Measurements from ENCODE around the gene ATP5PO. TPM values are rescaled to one million over a fixed set of nuclear protein-coding genes. Genes with fewer than 3 reads are reported as not detected.

ATP5PO gene
- polyA plus RNA-seq, 1 experiment, result 365 TPM

DNA sequence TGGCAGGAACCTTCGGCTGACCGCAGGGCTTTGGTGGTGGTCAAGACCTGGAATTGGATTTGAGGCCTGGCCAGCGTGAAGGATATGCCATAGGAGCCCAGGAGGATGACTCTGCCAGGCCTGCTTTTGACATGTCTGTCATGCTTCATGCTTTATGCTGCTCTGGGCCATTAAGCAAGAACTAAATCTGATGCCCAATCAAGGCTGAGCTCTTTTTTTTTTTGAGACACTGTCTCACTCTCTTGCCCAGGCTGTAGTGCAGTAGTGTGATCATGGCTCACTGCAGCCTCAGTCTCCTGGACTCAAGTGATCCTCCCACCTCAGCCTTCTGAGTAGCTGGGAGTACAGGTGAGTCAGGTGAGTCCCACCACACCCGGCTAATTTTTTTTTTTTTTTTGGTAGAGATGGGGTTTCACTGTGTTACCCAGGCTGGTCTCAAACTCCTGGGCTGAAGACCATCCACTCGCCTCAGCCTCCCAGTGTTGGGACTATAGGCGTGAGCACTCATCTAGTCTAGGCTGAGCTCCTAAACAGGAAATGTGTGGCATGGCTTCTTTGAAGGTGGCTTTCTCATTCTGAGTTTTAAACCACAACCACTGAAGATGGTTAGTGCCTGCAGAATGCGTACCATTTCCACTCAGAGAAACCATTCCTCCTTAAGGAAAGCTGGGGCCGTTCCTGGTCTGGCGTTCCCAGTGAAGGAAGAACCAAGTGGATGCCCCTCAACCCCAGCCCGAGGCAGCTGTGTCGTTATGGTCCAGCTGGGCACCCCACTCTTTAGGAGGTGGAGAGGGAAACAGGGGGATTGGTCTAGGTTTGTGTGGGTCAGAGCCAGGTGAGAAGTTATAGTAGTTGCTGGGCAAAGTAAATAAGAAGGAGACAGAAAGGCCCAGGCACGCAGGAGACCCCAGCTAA lies 34.2 kb upstream of the ATP5PO start:
- DNase-seq (ENCODE audit: low read depth, low spot score), result no peak
- Histone ChIP-seq H3K27me3 (ENCODE audit: control insufficient read depth, insufficient read depth, low read length) (no peaks in the 10 kb centered on the region), H3K27ac (ENCODE audit: low read depth, low read length) (no peak overlapping the region), H3K9me3 (ENCODE audit: control insufficient read depth, insufficient read depth, low read length) (no peaks in the 10 kb centered on the region), H3K4me3 (ENCODE audit: low read depth, low read length) (no peak overlapping the region)
- TF ChIP-seq, protein P1, sequence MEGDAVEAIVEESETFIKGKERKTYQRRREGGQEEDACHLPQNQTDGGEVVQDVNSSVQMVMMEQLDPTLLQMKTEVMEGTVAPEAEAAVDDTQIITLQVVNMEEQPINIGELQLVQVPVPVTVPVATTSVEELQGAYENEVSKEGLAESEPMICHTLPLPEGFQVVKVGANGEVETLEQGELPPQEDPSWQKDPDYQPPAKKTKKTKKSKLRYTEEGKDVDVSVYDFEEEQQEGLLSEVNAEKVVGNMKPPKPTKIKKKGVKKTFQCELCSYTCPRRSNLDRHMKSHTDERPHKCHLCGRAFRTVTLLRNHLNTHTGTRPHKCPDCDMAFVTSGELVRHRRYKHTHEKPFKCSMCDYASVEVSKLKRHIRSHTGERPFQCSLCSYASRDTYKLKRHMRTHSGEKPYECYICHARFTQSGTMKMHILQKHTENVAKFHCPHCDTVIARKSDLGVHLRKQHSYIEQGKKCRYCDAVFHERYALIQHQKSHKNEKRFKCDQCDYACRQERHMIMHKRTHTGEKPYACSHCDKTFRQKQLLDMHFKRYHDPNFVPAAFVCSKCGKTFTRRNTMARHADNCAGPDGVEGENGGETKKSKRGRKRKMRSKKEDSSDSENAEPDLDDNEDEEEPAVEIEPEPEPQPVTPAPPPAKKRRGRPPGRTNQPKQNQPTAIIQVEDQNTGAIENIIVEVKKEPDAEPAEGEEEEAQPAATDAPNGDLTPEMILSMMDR (IDR thresholded peaks at IDR 0.05; ENCODE audit: low read depth, low read length), result no peak
- CTCF ChIA-PET, result interaction anchor here (1.3 kb wide), 1 partner anchor 26 kb away, joined by 3 read pairs; no protein-coding TSS in a partner anchor
- POLR2A ChIA-PET, result no interaction called here

DNA sequence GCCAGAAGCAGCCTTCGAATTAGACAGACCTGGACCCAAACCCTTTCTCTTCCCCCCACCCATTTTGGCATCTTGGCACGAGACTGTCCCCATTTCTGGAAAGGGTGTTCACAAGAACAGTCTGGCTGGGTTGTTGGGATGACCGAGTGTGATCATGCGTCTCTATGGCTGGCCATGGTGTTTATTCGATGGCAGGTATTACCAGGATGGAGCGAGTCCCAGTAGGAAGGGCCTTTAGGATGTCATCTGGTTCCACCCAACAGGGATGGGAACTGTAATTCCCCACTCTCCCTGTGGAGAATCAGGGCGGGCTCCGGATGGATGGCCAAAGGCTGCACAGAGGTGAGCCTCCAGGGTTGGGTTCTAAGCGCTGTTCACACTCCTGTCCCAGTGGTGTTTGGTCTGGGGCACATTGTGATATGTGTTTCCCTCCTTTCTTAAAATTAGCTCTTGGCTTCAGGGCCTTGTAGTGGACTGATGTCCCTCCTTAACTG lies 33.4 kb upstream of the ATP5PO start:
- CTCF ChIA-PET, result interaction anchor here (0.6 to 1.3 kb wide), 2 partner anchors 25 to 231 kb away, joined by 3 read pairs; no protein-coding TSS in a partner anchor
- no peak for DNase-seq (ENCODE audit: low read depth, low spot score)
- TF ChIP-seq, protein P1 (IDR thresholded peaks at IDR 0.05; ENCODE audit: low read depth, low read length), result no peak
- H3K9me3 ChIP-seq (ENCODE audit: control insufficient read depth, insufficient read depth, low read length), result no peaks in the 10 kb centered on the region
- H3K4me3 ChIP-seq (ENCODE audit: low read depth, low read length), result no peak overlapping the region
- peak overlapping the region; percentile 89 for H3K27ac ChIP-seq (ENCODE audit: low read depth, low read length)
- POLR2A ChIA-PET, result no interaction called here
- H3K27me3 ChIP-seq (ENCODE audit: control insufficient read depth, insufficient read depth, low read length), result no peaks in the 10 kb centered on the region

DNA sequence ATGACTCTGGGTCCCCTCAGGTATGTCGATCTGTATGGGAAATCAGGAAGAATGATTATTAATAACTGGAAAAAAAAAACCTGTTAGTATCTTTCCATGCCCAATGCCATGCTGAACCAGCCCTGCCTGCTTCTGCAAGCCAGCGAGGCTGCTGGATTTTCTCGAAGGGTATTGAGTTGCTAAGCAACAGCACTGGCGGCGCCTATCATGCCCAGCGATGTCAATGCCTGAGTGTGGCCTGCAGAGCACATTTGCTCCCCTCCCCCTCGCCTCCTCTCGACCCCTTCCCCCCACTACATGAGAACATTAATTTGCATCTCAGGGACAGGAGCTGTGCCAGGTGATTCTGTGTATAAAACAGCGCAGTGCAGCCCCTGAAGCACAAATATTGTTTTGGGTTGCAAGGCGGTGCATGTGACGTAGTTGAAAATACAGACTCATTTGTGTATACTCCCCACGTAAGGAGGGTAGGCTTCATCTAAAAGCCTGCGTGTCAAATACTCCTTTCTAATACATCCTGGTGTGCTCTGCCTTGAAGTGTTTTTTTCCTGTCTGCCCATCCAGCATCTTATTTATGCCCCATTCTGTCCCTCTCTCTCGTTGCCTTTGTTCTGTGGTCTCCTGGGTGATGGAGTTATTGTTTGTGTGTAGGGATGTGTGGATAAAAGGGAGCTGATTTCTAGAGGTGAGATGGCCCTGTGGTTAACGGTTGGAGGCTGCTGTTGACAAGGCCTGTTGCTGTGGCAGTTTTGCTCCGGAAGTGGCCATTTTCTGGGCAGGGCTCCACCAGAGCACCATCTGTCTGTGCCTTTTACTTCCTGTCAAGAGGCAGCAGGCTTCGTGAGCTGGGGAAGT lies 32.7 kb upstream of the ATP5PO start:
- peak overlapping the region; percentile 41 for H3K4me3 ChIP-seq (ENCODE audit: low read depth, low read length)
- DNase-seq (ENCODE audit: low read depth, low spot score), result no peak
- H3K27me3 ChIP-seq (ENCODE audit: control insufficient read depth, insufficient read depth, low read length), result no peaks in the 10 kb centered on the region
- no peaks in the 10 kb centered on the region for H3K9me3 ChIP-seq (ENCODE audit: control insufficient read depth, insufficient read depth, low read length)
- ChIA-PET CTCF (interaction anchor here (0.6 to 1.3 kb wide), 6 partner anchors 24 to 414 kb away, joined by 3 to 4 read pairs (median 3); no protein-coding TSS in a partner anchor), POLR2A (interaction anchor here (0.6 to 1.3 kb wide), 6 partner anchors 29 to 693 kb away, joined by 3 to 12 read pairs (median 4); partner anchors contain the start of genes MRPS6 and SLC5A3)
- TF ChIP-seq, protein P1 (IDR thresholded peaks at IDR 0.05; ENCODE audit: low read depth, low read length), result no peak
- peak overlapping the region; percentile 89 for H3K27ac ChIP-seq (ENCODE audit: low read depth, low read length)

DNA sequence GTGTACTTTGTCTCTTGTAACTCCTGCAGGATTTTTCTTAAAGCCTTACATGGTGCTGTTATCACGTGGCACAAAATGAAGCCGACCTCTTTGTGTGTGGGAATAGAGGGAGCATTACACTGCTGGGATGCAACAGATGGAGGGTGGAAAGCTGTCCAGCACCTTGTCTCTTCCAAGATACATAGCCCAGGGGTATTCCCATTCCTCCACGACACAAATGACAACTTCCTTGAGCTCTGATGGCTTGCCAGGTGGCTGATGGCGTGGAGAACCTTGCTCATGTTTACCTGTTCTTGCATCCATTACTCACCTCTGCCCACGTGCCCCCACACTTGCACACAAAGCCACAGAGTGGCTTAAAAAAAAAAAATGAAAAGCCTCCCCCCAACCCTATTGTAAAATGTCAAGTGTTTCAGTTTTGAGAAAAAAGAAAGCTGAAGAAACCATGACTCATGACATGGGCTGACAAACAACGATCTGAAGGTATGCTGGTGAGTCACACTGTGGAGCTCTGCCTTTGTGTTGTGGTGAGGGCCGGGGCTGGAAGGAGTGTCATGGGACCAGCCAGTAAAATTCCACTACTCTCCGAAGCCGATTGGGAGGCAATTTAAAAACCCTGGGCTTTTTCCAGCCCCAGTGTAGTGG lies 32.0 kb upstream of the ATP5PO start:
- no peaks in the 10 kb centered on the region for H3K9me3 ChIP-seq (ENCODE audit: control insufficient read depth, insufficient read depth, low read length)
- POLR2A ChIA-PET, result interaction anchor here (0.6 to 1.3 kb wide), 3 partner anchors 29 to 622 kb away, joined by 3 to 12 read pairs (median 5); partner anchors contain the start of genes MRPS6 and SLC5A3
- H3K4me3 ChIP-seq (ENCODE audit: low read depth, low read length), result peak overlapping the region; percentile 49
- TF ChIP-seq, protein P1 (IDR thresholded peaks at IDR 0.05; ENCODE audit: low read depth, low read length), result no peak
- CTCF ChIA-PET, result interaction anchor here (0.6 to 1.0 kb wide), 4 partner anchors 24 to 415 kb away, joined by 3 to 4 read pairs (median 3); no protein-coding TSS in a partner anchor
- H3K27me3 ChIP-seq (ENCODE audit: control insufficient read depth, insufficient read depth, low read length), result no peaks in the 10 kb centered on the region
- peak; percentile 89 for DNase-seq (ENCODE audit: low read depth, low spot score)
- H3K27ac ChIP-seq (ENCODE audit: low read depth, low read length), result peak overlapping the region; percentile 89

All from AG04450 (cell line).